NT2/D1 (cell line): ENCODE results near the gene DPP6.

Experiments
- SUZ12 ChIP-seq: IDR thresholded peaks from 2 replicates; pipeline ENCODE4 v1.6.1; 2011; ENCODE audit not compliant: insufficient read length, insufficient read depth; ENCODE audit errors: extremely low read depth
- YY1 ChIP-seq: IDR thresholded peaks from 2 replicates; pipeline ENCODE4 v1.6.1; 2011; ENCODE audit not compliant: insufficient read length, insufficient read depth
- ZNF274 ChIP-seq: IDR thresholded peaks from 2 replicates; pipeline ENCODE4 v1.6.1; 2011; ENCODE audit warnings: mild to moderate bottlenecking, low read depth, low read length

DNA sequence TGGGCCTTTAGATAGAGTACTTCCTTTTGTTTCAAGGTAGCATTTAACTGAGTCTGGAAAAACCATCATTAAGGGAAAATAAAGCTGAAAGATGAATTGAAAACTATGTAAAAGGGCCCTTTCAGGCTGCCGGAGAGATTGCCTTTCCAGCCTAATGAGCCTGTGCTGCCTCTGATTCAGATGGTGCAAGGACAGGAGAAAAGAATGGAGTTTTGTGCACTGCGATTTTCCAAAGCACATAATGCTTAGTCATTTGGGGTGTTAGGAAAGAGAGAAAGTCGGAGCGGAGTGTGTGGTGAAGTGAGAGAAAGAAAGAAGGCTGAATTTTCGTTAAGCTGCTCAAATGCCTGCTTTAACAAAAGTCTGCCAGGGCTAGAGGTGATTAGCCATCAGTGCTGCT is 691.0 kb downstream of the DPP6 start:
- TF ChIP-seq YY1: no peak
- no peak for TF ChIP-seq ZNF274
- TF ChIP-seq SUZ12: no peak
